ENCODE measurements around the gene ARRB1. TPM values are rescaled to one million over a fixed set of nuclear protein-coding genes. Genes with fewer than 3 reads are reported as not detected.

Gene ARRB1
- total and polyA plus RNA-seq, 9 of the 15 experiments (the other 6 are each of a cell fraction or from before 2014, with no cell fraction given): 6.6 to 45.4 (median 28.5) TPM

DNA sequence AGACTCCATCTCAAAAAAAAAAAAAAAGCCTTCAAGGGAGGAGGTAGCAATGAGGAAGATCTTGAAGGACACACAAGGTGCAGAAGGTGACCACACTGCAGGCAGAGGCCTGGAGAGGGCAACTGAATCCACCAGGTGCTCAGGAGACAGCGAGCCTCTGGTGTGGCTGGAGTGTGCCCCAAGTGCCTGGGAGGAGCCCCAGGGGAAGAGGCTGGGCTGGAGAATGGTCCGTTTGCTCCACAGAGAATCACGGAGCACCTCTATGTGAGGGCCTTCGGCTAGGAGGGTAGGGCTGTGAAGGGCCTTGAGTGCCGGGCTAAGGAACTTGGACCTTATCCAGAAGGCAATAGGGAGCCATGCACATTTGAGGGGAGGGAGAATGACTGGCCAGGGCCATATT, 50.3 kb downstream of the ARRB1 start:
- TF ChIP-seq SP2 (IDR thresholded peaks at IDR 0.05; ENCODE audit: extremely low read depth, low read depth, low read length, poor library complexity, severe bottlenecking) (no peak), NFIC (IDR thresholded peaks at IDR 0.05) (peak; percentile 41; the same call in 1 of the 2 replicates)
- Histone ChIP-seq H3K79me2 (ENCODE audit: control insufficient read depth, insufficient read depth, low read length) (no peaks in the 10 kb centered on the region; the same call in 2 of the 3 replicates), H4K20me1 (replicated peaks; ENCODE audit: control insufficient read depth, insufficient read depth, low read length) (0 out of 2 replicates have a peak, but pooled peaks cover 3% of the 10 kb centered on the region), H3K4me3 (no peak overlapping the region), H3K4me2 (ENCODE audit: insufficient read depth, low read length) (no peak overlapping the region), H3K36me3 (ENCODE audit: control insufficient read depth, insufficient read depth, low read length) (peaks cover 3% of the 10 kb centered on the region; the same call in 1 of the 3 replicates), H3K4me1 (replicated peaks in 1 of 2; ENCODE audit: control insufficient read depth in 2 of 2, insufficient read depth in 2 of 2, low read length in 2 of 2) (no peaks in the 10 kb centered on the region), H3K27me3 (ENCODE audit: control insufficient read depth in 2 of 2, insufficient read depth in 2 of 2, low read length in 2 of 2) (no peaks in the 10 kb centered on the region), H3K9ac (ENCODE audit: insufficient read depth in 1 of 2, low read depth in 2 of 2, low read length in 2 of 2) (peak overlapping the region in 1 of 2 experiments; percentile 50; a peak in 1 of 4 replicates), H3K9me3 (replicated peaks; ENCODE audit: control insufficient read depth, insufficient read depth, low read depth, low read length) (no peaks in the 10 kb centered on the region), H3K9me1 (ENCODE audit: control insufficient read depth, insufficient read depth, low read length) (no peaks in the 10 kb centered on the region), H3K27ac (ENCODE audit: extremely low read depth, low read depth, low read length) (no peak overlapping the region), H2AFZ (ENCODE audit: low read depth, low read length) (no peak overlapping the region)
- intact Hi-C loops (cut with micrococcal nuclease): no loop called here
- POLR2A ChIA-PET: no interaction called here
- in situ Hi-C loops (cut with MboI): no loop called here
- CTCF ChIA-PET (ENCODE audit: low intra/inter-chr PET ratio): interaction anchor here (0.7 kb wide), 1 partner anchor 52 kb away, joined by 5 read pairs; no protein-coding TSS in a partner anchor
- BruUV-seq (replicated peaks): no TSS peak
- DNase-seq (ENCODE audit: extremely low read depth in 1 of 4, low spot score in 3 of 4): no peak
- WGBS (ENCODE audit: insufficient coverage, low coverage, missing lambda C conversion rate): 39% methylated on average over 5 of the region's 5 CpGs
- no peak for FAIRE-seq
- ATAC-seq: peak; percentile 52

DNA sequence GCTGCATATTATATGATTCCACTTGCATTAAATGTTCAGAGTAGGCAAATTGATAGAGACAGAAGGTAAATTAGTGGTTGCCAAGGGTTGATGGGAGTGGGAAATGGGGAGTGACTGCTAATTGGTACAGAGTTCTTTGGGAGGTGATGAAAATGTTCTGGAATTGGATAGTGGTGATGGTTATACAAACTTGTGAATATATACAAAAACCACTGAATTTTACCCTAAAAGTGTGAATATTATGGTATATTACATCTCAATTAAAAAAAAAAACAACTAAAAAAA, 52.5 kb downstream of the ARRB1 start:
- H3K9me3 ChIP-seq (replicated peaks; ENCODE audit: control insufficient read depth, insufficient read depth, low read depth, low read length): no peaks in the 10 kb centered on the region
- H3K36me3 ChIP-seq (ENCODE audit: control insufficient read depth, insufficient read depth, low read length): peaks cover 3% of the 10 kb centered on the region; the same call in 2 of the 3 replicates
- H3K79me2 ChIP-seq (ENCODE audit: control insufficient read depth, insufficient read depth, low read length): no peaks in the 10 kb centered on the region; the same call in 2 of the 3 replicates
- TF ChIP-seq ZC3H8 (IDR thresholded peaks at IDR 0.05) (no peak), PPARD (CRISPR knock-in tag; IDR thresholded peaks at IDR 0.05) (no peak), ERF (CRISPR knock-in tag; IDR thresholded peaks at IDR 0.05) (no peak), TSC22D4 (tag; IDR thresholded peaks at IDR 0.05) (no peak), IFI16 (CRISPR knock-in tag; IDR thresholded peaks at IDR 0.05) (no peak), POLR2B (IDR thresholded peaks at IDR 0.05; ENCODE audit: low read depth, partially characterized antibody) (no peak), EGR1 (conservative IDR thresholded peaks at IDR 0.05) (no peak), HDAC8 (tag; IDR thresholded peaks at IDR 0.05) (no peak), IRF1 (CRISPR knock-in tag; IDR thresholded peaks at IDR 0.05; ENCODE audit: borderline replicate concordance) (no peak)
- H3K4me3 ChIP-seq: no peak overlapping the region
- no peak overlapping the region for H3K9ac ChIP-seq (ENCODE audit: insufficient read depth in 1 of 2, low read depth in 2 of 2, low read length in 2 of 2)
- H3K4me1 ChIP-seq (replicated peaks in 1 of 2; ENCODE audit: control insufficient read depth in 2 of 2, insufficient read depth in 2 of 2, low read length in 2 of 2): no peaks in the 10 kb centered on the region
- DNase-seq (ENCODE audit: extremely low read depth in 1 of 4, low spot score in 3 of 4) (no peak), ATAC-seq (no peak), FAIRE-seq (no peak)
- H2AFZ ChIP-seq (ENCODE audit: low read depth, low read length): no peak overlapping the region
- no peak overlapping the region for H3K27ac ChIP-seq (ENCODE audit: extremely low read depth, low read depth, low read length)
- H3K4me2 ChIP-seq (ENCODE audit: insufficient read depth, low read length): no peak overlapping the region
- ChIA-PET CTCF (ENCODE audit: low intra/inter-chr PET ratio) (no interaction called here), POLR2A (no interaction called here)
- no TSS peak for BruUV-seq (replicated peaks)
- H3K9me1 ChIP-seq (ENCODE audit: control insufficient read depth, insufficient read depth, low read length): no peaks in the 10 kb centered on the region
- intact Hi-C loops (cut with micrococcal nuclease) (no loop called here), in situ Hi-C loops (cut with MboI) (no loop called here)
- H3K27me3 ChIP-seq (ENCODE audit: control insufficient read depth in 2 of 2, insufficient read depth in 2 of 2, low read length in 2 of 2): no peaks in the 10 kb centered on the region
- H4K20me1 ChIP-seq (replicated peaks; ENCODE audit: control insufficient read depth, insufficient read depth, low read length): no peaks in the 10 kb centered on the region
